HTERT RPE-1 (cell line): ENCODE results near the gene LRBA.

ENCODE experiments used
- in situ Hi-C: fragments of 300-500 bp; cut with MboI; formaldehyde crosslinking; loops from 4 replicates; pipeline ENCODE4 v1.14.3; 2020; ENCODE audit warnings: low sequenced_read_pairs

LRBA gene

GRCh38 chr4:150381609-150382008, 633.5 kb downstream of the LRBA start:
- in situ Hi-C loops, result no loop called here

- in situ Hi-C loops, result no loop called here
Measured at GRCh38 chr4:150381036-150381435, 634.0 kb downstream of the LRBA start.

- in situ Hi-C loops, result no loop called here
Measured at GRCh38 chr4:150379454-150379853, 635.6 kb downstream of the LRBA start.

GRCh38 chr4:150375025-150375424, 640.1 kb downstream of the LRBA start:
- in situ Hi-C loops, result no loop called here

GRCh38 chr4:150371869-150372268, 643.2 kb downstream of the LRBA start:
- in situ Hi-C loops, result no loop called here

- in situ Hi-C loops, result no loop called here
Measured at GRCh38 chr4:150369434-150370380, 645.4 kb downstream of the LRBA start.

- in situ Hi-C loops, result no loop called here
Measured at GRCh38 chr4:150368667-150369066, 646.4 kb downstream of the LRBA start.

- in situ Hi-C loops, result no loop called here
Measured at GRCh38 chr4:150367326-150367725, 647.8 kb downstream of the LRBA start.

GRCh38 chr4:150366487-150366999, 648.5 kb downstream of the LRBA start:
- in situ Hi-C loops, result no loop called here

- in situ Hi-C loops, result no loop called here
Measured at GRCh38 chr4:150363721-150364688, 651.1 kb downstream of the LRBA start.

GRCh38 chr4:150358691-150359090, 656.4 kb downstream of the LRBA start:
- in situ Hi-C loops, result no loop called here

GRCh38 chr4:150357829-150358228, 657.3 kb downstream of the LRBA start:
- in situ Hi-C loops, result no loop called here

- in situ Hi-C loops, result no loop called here
Measured at GRCh38 chr4:150355858-150356455, 659.1 kb downstream of the LRBA start.

- in situ Hi-C loops, result no loop called here
Measured at GRCh38 chr4:150355418-150355817, 659.7 kb downstream of the LRBA start.

GRCh38 chr4:150354214-150354796, 660.8 kb downstream of the LRBA start:
- in situ Hi-C loops, result no loop called here

- in situ Hi-C loops, result no loop called here
Measured at GRCh38 chr4:150348079-150348478, 667.0 kb downstream of the LRBA start.

GRCh38 chr4:150345207-150345744, 669.8 kb downstream of the LRBA start:
- in situ Hi-C loops, result no loop called here

GRCh38 chr4:150343796-150344195, 671.3 kb downstream of the LRBA start:
- in situ Hi-C loops, result no loop called here

- in situ Hi-C loops, result no loop called here
Measured at GRCh38 chr4:150342945-150343344, 672.1 kb downstream of the LRBA start.

- in situ Hi-C loops, result no loop called here
Measured at GRCh38 chr4:150337734-150338133, 677.4 kb downstream of the LRBA start.
